Uterus (tissue), 4 donors: ENCODE data around the gene RREB1. TPM values are rescaled to one million over a fixed set of nuclear protein-coding genes. Genes with fewer than 3 reads are reported as not detected.

ENCODE experiments used
- DNase-seq, 2 donors: peaks; one replicate each; pipeline ENCODE4 v3.0.0-alpha.2; 2019 to 2020
- H3K27ac ChIP-seq, 2 donors: fragments of 200-600 bp; sonication (generic); 1 replicate in 1 of 2; 2 replicates in 1 of 2; pipeline ENCODE4 v1.5.1; 2016 to 2018
- H3K27me3 ChIP-seq, 2 donors: fragments of 200-600 bp; sonication (generic); one replicate each; pipeline ENCODE4 v1.5.1; 2018 to 2019; ENCODE audit warnings: control low read depth in 1 of 2
- H3K36me3 ChIP-seq, 2 donors: fragments of 200-600 bp; sonication (generic); one replicate each; pipeline ENCODE4 v1.5.1; 2019; ENCODE audit warnings: control low read depth in 1 of 2
- H3K4me1 ChIP-seq, 2 donors: fragments of 200-600 bp; sonication (generic); one replicate each; pipeline ENCODE4 v1.5.1; 2018 to 2019; ENCODE audit warnings: control low read depth in 1 of 2
- H3K4me3 ChIP-seq, 2 donors: fragments of 200-600 bp; sonication (generic); 1 replicate in 1 of 2; 2 replicates in 1 of 2; pipeline ENCODE4 v1.5.1; 2018 to 2019; ENCODE audit warnings: mild to moderate bottlenecking in 1 of 2
- H3K9me3 ChIP-seq, 2 donors: fragments of 200-600 bp; sonication (generic); one replicate each; pipeline ENCODE4 v1.5.1; 2019; ENCODE audit warnings: control low read depth in 1 of 2
- CTCF ChIP-seq, 4 experiments: fragments of 200-600 bp in 2 of 4; fragments of 450-650 bp in 2 of 4; sonication (generic) in 2 of 4; IDR thresholded peaks; one replicate each; pipeline ENCODE4 v1.5.1; 2016 to 2019; ENCODE audit warnings: antibody characterized with exemption in 4 of 4, mild to moderate bottlenecking in 2 of 4, moderate library complexity in 1 of 4
- POLR2A ChIP-seq, 2 donors: fragments of 450-650 bp; IDR thresholded peaks; one replicate each; pipeline ENCODE4 v1.6.1; 2016; ENCODE audit warnings: antibody characterized with exemption in 2 of 2, mild to moderate bottlenecking in 1 of 2, moderate library complexity in 1 of 2
- intact Hi-C: fragments of 100-400 bp; cut with DNase I; formaldehyde crosslinking; loops from one replicate; pipeline ENCODE4 v1.15.1; 2023; ENCODE audit warnings: low total_unique reads
- total RNA-seq, 4 donors: library from RNA; depleted of rRNA in 3 of 4; stranded (reverse); fragments of >200 nt in 3 of 4; gene quantifications; one replicate each; pipeline versions ENCODE4 v1.1.0 to v1.2.4, GENCODE V29; 2014 to 2023
- donor health status: DM: yes; HTN: yes; CAD: no.

Gene RREB1
- total RNA-seq, 4 donors from 2014 or later = 15.1 to 65.9 (median 22.7) TPM

- no peak for DNase-seq
- H3K36me3 ChIP-seq = no peaks in the 10 kb centered on the region
- no peaks in the 10 kb centered on the region for H3K4me1 ChIP-seq
- no peak overlapping the region for H3K4me3 ChIP-seq
- TF ChIP-seq CTCF (IDR thresholded peaks at IDR 0.05) = no peak
- no peak for TF ChIP-seq POLR2A (IDR thresholded peaks at IDR 0.05)
- no peaks in the 10 kb centered on the region for H3K9me3 ChIP-seq
- intact Hi-C loops = no loop called here
- no peak overlapping the region for H3K27ac ChIP-seq
- H3K27me3 ChIP-seq = no peaks in the 10 kb centered on the region
Measured at GRCh38 chr6:7183707-7184106, 75.9 kb downstream of the RREB1 start.

GRCh38 chr6:7184502-7184901 is 76.7 kb downstream of the RREB1 start:
- TF ChIP-seq CTCF (IDR thresholded peaks at IDR 0.05) = no peak
- Histone ChIP-seq H3K36me3 (no peaks in the 10 kb centered on the region), H3K4me1 (no peaks in the 10 kb centered on the region), H3K4me3 (no peak overlapping the region), H3K27ac (no peak overlapping the region), H3K9me3 (no peaks in the 10 kb centered on the region), H3K27me3 (no peaks in the 10 kb centered on the region)
- intact Hi-C loops = no loop called here
- no peak for DNase-seq

GRCh38 chr6:7185561-7185960 is 77.8 kb downstream of the RREB1 start:
- Histone ChIP-seq H3K27ac (no peak overlapping the region), H3K9me3 (no peaks in the 10 kb centered on the region), H3K4me1 (no peaks in the 10 kb centered on the region), H3K27me3 (no peaks in the 10 kb centered on the region), H3K36me3 (no peaks in the 10 kb centered on the region), H3K4me3 (no peak overlapping the region)
- no peak for DNase-seq
- TF ChIP-seq POLR2A (IDR thresholded peaks at IDR 0.05) (no peak), CTCF (IDR thresholded peaks at IDR 0.05) (no peak)
- intact Hi-C loops = no loop called here

- H3K36me3 ChIP-seq = no peaks in the 10 kb centered on the region
- H3K9me3 ChIP-seq = no peaks in the 10 kb centered on the region
- no peak for DNase-seq
- H3K4me1 ChIP-seq = no peaks in the 10 kb centered on the region
- H3K27ac ChIP-seq = no peak overlapping the region
- no peaks in the 10 kb centered on the region for H3K27me3 ChIP-seq
- intact Hi-C loops = no loop called here
- no peak overlapping the region for H3K4me3 ChIP-seq
- TF ChIP-seq CTCF (IDR thresholded peaks at IDR 0.05) (no peak), POLR2A (IDR thresholded peaks at IDR 0.05) (no peak)
Measured at GRCh38 chr6:7188492-7188891, 80.7 kb downstream of the RREB1 start.

- no peaks in the 10 kb centered on the region for H3K36me3 ChIP-seq
Measured at GRCh38 chr6:7189101-7189758, 81.5 kb downstream of the RREB1 start.

More at GRCh38 chr6:7189101-7189758, 81.5 kb downstream of the RREB1 start:
- no peak for DNase-seq
- H3K9me3 ChIP-seq = no peaks in the 10 kb centered on the region
- H3K27me3 ChIP-seq = no peaks in the 10 kb centered on the region
- H3K27ac ChIP-seq = no peak overlapping the region
- intact Hi-C loops = no loop called here
- no peak for TF ChIP-seq CTCF (IDR thresholded peaks at IDR 0.05)
- no peak for TF ChIP-seq POLR2A (IDR thresholded peaks at IDR 0.05)
- no peaks in the 10 kb centered on the region for H3K4me1 ChIP-seq
- H3K4me3 ChIP-seq = no peak overlapping the region
